NB4 (cell line): ENCODE measurements around the gene CEP290.

Experiments
- CTCF ChIP-seq: IDR thresholded peaks from one replicate; pipeline ENCODE4 v1.5.1; 2012; ENCODE audit warnings: low read depth, low read length
- MAX ChIP-seq: IDR thresholded peaks from 2 replicates; pipeline ENCODE4 v1.6.1; 2011; ENCODE audit warnings: low read depth, low read length
- POLR2A ChIP-seq: IDR thresholded peaks from 2 replicates; pipeline ENCODE4 v1.6.1; 2011; ENCODE audit warnings: mild to moderate bottlenecking; ENCODE audit not compliant: insufficient read length; ENCODE audit errors: extremely low read depth

DNA sequence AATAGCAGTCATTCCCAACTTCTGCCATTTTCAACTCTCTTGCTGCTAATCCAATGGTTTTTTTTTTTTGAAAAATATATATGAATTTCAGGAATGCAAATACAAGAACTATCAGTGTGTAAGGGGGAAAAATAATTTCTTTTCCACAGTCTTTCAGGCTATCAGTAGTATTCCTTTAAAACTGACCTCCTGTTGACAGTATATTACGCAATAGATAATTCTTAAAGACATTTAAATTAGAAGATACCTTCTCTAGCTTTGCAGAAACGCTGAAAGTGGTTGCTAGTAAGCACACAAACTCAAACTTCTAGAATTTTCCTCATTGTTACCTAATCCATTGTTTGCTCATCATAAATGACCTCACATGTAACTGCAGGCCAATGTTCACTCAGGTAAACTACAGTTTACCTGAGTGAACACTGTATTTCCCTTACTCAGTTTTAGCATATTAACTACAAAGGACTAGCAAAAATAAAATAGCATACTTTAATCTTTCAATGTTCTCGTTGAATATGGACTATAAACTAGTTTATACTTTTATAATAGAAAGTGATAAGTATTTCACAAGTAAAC is 112.7 kb downstream of the CEP290 start, which contains the start of gene C12orf50:
- TF ChIP-seq CTCF, result no peak
- TF ChIP-seq MAX, result no peak
- no peak for TF ChIP-seq POLR2A
